BJ (cell line): Measurements from ENCODE around the gene PPME1. TPM values are rescaled to one million over a fixed set of nuclear protein-coding genes. Genes with fewer than 3 reads are reported as not detected.

Experiments used
- CTCF ChIA-PET: fragments of 350-600 bp; formaldehyde crosslinking; extraction: SDS; loops from one replicate; lab custom pipeline; 2021; ENCODE audit warnings: antibody characterized with exemption, inconsistent platforms; lab: Yijun Ruan, JAX
- POLR2A ChIA-PET: fragments of 300-600 bp; sonication (Branson Sonifier 250); formaldehyde crosslinking; extraction: SDS; loops from one replicate; lab custom pipeline; 2021; ENCODE audit warnings: antibody characterized with exemption; lab: Charles Lee
- DNase-seq: peaks from one replicate; pipeline ENCODE4 v3.0.0-alpha.2; 2011; ENCODE audit warnings: low read depth
- H3K27me3 ChIP-seq: 2 replicates; pipeline ENCODE4 v1.6.0; 2011; ENCODE audit warnings: low read length; ENCODE audit not compliant: control insufficient read depth, insufficient read depth
- H3K36me3 ChIP-seq: 2 replicates; pipeline ENCODE4 v1.5.1; 2011; ENCODE audit warnings: low read length; ENCODE audit not compliant: control insufficient read depth, insufficient read depth
- H3K4me3 ChIP-seq: 2 replicates; pipeline ENCODE4 v1.5.1; 2011; ENCODE audit warnings: low read depth, mild to moderate bottlenecking, control low read depth, low read length
- polyA plus RNA-seq: library from polyadenylated mRNA; depleted of rRNA; stranded (reverse); fragments of >200 nt; gene quantifications from 2 replicates; pipeline ENCODE4 v1.2.3, GENCODE V29; 2011
- TF ChIP-seq, protein P1 (sequence below): IDR thresholded peaks from 2 replicates; pipeline ENCODE4 v1.5.1; 2011; ENCODE audit warnings: low read depth, mild to moderate bottlenecking, control low read depth, inconsistent platforms, low read length, moderate library complexity; ENCODE audit not compliant: insufficient read depth

PPME1 gene
- polyA plus RNA-seq, 1 experiment, result 133 TPM

DNA sequence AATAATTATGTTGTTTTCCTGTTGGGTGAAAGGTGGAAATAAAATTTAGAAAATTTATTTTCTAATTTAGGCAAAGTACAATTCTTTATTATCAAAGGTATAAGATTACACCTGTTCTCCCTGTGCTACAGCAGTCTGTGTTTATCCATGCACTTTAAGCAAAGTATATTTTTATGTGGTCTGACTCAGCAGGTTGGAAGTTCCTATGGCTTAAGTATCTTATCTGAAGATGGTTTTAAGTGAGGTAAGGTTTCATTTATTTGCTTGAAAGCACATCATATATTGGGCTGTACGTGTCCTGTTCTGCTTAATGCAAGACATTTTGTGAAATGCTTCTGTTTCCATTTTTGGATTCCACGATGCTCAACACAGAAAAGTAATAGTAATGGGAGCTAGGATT lies 14.6 kb downstream of the PPME1 start:
- Histone ChIP-seq H3K27me3 (no peaks in the 10 kb centered on the region), H3K36me3 (no peaks in the 10 kb centered on the region), H3K4me3 (no peak overlapping the region)
- no peak for DNase-seq
- POLR2A ChIA-PET, result no interaction called here
- CTCF ChIA-PET, result interaction anchor here (0.8 to 1.4 kb wide), 2 partner anchors 8 to 14 kb away, joined by 3 to 4 read pairs; no protein-coding TSS in a partner anchor
- TF ChIP-seq, protein P1, sequence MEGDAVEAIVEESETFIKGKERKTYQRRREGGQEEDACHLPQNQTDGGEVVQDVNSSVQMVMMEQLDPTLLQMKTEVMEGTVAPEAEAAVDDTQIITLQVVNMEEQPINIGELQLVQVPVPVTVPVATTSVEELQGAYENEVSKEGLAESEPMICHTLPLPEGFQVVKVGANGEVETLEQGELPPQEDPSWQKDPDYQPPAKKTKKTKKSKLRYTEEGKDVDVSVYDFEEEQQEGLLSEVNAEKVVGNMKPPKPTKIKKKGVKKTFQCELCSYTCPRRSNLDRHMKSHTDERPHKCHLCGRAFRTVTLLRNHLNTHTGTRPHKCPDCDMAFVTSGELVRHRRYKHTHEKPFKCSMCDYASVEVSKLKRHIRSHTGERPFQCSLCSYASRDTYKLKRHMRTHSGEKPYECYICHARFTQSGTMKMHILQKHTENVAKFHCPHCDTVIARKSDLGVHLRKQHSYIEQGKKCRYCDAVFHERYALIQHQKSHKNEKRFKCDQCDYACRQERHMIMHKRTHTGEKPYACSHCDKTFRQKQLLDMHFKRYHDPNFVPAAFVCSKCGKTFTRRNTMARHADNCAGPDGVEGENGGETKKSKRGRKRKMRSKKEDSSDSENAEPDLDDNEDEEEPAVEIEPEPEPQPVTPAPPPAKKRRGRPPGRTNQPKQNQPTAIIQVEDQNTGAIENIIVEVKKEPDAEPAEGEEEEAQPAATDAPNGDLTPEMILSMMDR, result no peak

GRCh38 chr11:74195828-74196227 lies 24.7 kb downstream of the PPME1 start:
- peaks cover 3% of the 10 kb centered on the region; the same call in 1 of the 2 replicates for H3K36me3 ChIP-seq
- H3K4me3 ChIP-seq, result no peak overlapping the region
- H3K27me3 ChIP-seq, result no peaks in the 10 kb centered on the region
- DNase-seq, result no peak
- POLR2A ChIA-PET, result no interaction called here
- CTCF ChIA-PET, result no interaction called here
- TF ChIP-seq, protein P1, result no peak

- Histone ChIP-seq H3K4me3 (no peak overlapping the region), H3K27me3 (no peaks in the 10 kb centered on the region), H3K36me3 (peaks cover 1% of the 10 kb centered on the region; the same call in 1 of the 2 replicates)
- TF ChIP-seq, protein P1, result no peak
- DNase-seq, result no peak
- CTCF ChIA-PET, result no interaction called here
- POLR2A ChIA-PET, result no interaction called here
Measured at GRCh38 chr11:74196781-74197486, 25.8 kb downstream of the PPME1 start.

DNA sequence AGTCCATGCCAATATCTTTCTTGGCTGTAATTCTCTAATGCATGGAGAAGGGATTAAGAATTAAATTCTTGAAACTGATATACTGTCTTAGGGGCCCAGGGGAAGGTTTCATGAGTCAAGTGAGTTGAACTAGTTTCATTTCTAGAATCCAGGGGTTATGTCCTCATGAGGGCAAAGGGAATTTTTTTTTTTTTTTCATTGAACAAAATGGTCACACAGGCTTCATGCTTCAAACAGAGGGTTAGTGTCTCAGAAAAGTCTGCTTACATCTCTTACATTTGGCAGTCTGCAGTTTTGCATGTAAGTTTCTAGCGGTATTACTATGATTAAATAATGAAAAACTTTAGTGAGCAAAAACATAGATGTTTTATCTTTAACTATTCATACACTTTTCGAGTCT lies 32.9 kb downstream of the PPME1 start:
- ChIA-PET CTCF (no interaction called here), POLR2A (no interaction called here)
- H3K27me3 ChIP-seq, result no peaks in the 10 kb centered on the region
- TF ChIP-seq, protein P1, result no peak
- peaks cover 6% of the 10 kb centered on the region for H3K36me3 ChIP-seq
- H3K4me3 ChIP-seq, result no peak overlapping the region
- DNase-seq, result no peak

GRCh38 chr11:74204701-74205100 lies 33.6 kb downstream of the PPME1 start:
- TF ChIP-seq, protein P1, result no peak
- Histone ChIP-seq H3K36me3 (peaks cover 7% of the 10 kb centered on the region), H3K4me3 (no peak overlapping the region), H3K27me3 (no peaks in the 10 kb centered on the region)
- ChIA-PET POLR2A (no interaction called here), CTCF (no interaction called here)
- no peak for DNase-seq
